HL-60/S4 treated with retinoic acid at 250 ng/mL for 4 days and 3 days (cell line): Measurements from ENCODE around the gene CHST1.

Experiments used
- in situ Hi-C: fragments of 300-500 bp; cut with MboI; formaldehyde crosslinking; loops from 2 replicates; pipeline ENCODE4 v1.7.0; 2022; ENCODE audit warnings: low sequenced_read_pairs

The CHST1 gene

GRCh38 chr11:45675646-45676045, 10.2 kb upstream of the CHST1 start:
- in situ Hi-C loops: no loop called here

GRCh38 chr11:45674481-45675190, 9.2 kb upstream of the CHST1 start:
- in situ Hi-C loops: no loop called here

- in situ Hi-C loops: no loop called here
These were observed 8.0 kb upstream of the CHST1 start for GRCh38 chr11:45673441-45673840.

GRCh38 chr11:45672593-45672992, 7.2 kb upstream of the CHST1 start:
- in situ Hi-C loops: no loop called here

- in situ Hi-C loops: no loop called here
These were observed 6.1 kb upstream of the CHST1 start for GRCh38 chr11:45671246-45672171.

GRCh38 chr11:45670386-45671135, 5.1 kb upstream of the CHST1 start:
- in situ Hi-C loops: no loop called here

- in situ Hi-C loops: no loop called here
These were observed 4.5 kb upstream of the CHST1 start for GRCh38 chr11:45669956-45670355.

- in situ Hi-C loops: no loop called here
These were observed 3.7 kb upstream of the CHST1 start for GRCh38 chr11:45669146-45669545.

- in situ Hi-C loops: no loop called here
These were observed 2.7 kb upstream of the CHST1 start for GRCh38 chr11:45667929-45668680.

- in situ Hi-C loops: no loop called here
These were observed 1.5 kb upstream of the CHST1 start for GRCh38 chr11:45666648-45667642.

- in situ Hi-C loops: no loop called here
These were observed 668 bp upstream of the CHST1 start for GRCh38 chr11:45665933-45666647.

- in situ Hi-C loops: no loop called here
These were observed 831 bp downstream of the CHST1 start for GRCh38 chr11:45664376-45665205.

GRCh38 chr11:45663486-45664375, 1.7 kb downstream of the CHST1 start:
- in situ Hi-C loops: no loop called here

GRCh38 chr11:45662665-45663485, 2.5 kb downstream of the CHST1 start:
- in situ Hi-C loops: no loop called here

GRCh38 chr11:45662096-45662664, 3.2 kb downstream of the CHST1 start:
- in situ Hi-C loops: no loop called here
